Activated CD4-positive, alpha-beta T cell treated with anti-CD3 and anti-CD28 coated beads for 48 hours (primary cell): Measurements from ENCODE around the gene INAFM2.

Experiments used
- DNase-seq: peaks from one replicate; pipeline ENCODE4 v3.0.0-alpha.2; 2020

INAFM2 gene

GRCh38 chr15:40365624-40366456, 42.3 kb downstream of the INAFM2 start:
- no peak for DNase-seq

- no peak for DNase-seq
Observed at GRCh38 chr15:40366457-40367370, 43.2 kb downstream of the INAFM2 start.

- no peak for DNase-seq
Observed at GRCh38 chr15:40367371-40367685, 43.8 kb downstream of the INAFM2 start.

- peak; percentile 90 for DNase-seq
Observed at GRCh38 chr15:40367686-40368611, 44.5 kb downstream of the INAFM2 start.

GRCh38 chr15:40368719-40369473, 45.4 kb downstream of the INAFM2 start:
- DNase-seq: no peak

- DNase-seq: no peak
Observed at GRCh38 chr15:40369474-40369869, 46.0 kb downstream of the INAFM2 start.

GRCh38 chr15:40369971-40370370, 46.5 kb downstream of the INAFM2 start:
- DNase-seq: no peak

GRCh38 chr15:40372981-40373380, 49.5 kb downstream of the INAFM2 start:
- no peak for DNase-seq
